SK-MEL-5 (cell line): ENCODE results near the gene SPPL2C. TPM values are rescaled to one million over a fixed set of nuclear protein-coding genes. Genes with fewer than 3 reads are reported as not detected.

ENCODE experiments used
- DNase-seq: peaks from one replicate; pipeline ENCODE4 v3.0.0-alpha.2; 2016; ENCODE audit warnings: low read depth, low spot score
- in situ Hi-C: cut with HindIII; loops from 2 replicates; pipeline ENCODE4 v1.10.0; 2016; ENCODE audit warnings: low sequenced_read_pairs, high pct_unique_total_duplicates, low pct_unique_long_range_greater_than_20kb
- total RNA-seq: library from RNA; depleted of rRNA; stranded (reverse); fragments of >200 nt; shearing (Covaris generic); gene quantifications from 2 replicates; pipeline ENCODE4 v1.2.3, GENCODE V29; 2014; rRNA removed

Gene SPPL2C
- total RNA-seq, 1 experiment from 2014 or later, result not detected

DNA sequence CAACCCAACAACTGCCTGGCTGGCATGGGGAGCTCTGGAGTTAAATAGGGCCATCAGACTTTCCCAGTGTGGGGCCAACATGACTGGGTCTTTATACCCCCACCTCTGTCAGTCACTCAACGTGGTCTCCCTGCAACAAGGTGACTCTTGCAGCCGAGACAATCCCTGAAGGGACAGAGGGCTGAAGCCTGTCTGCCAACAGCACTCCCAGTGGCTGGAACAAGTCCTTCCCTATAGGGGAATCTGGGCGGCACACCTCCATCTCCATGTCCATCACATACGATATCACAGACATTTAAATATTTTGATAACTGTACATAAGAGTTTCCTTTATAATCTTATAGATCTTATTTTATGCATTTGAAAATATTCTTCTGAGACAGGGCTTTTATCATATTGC lies 44.9 kb downstream of the SPPL2C start:
- in situ Hi-C loops, result no loop called here
- peak; percentile 26 for DNase-seq

DNA sequence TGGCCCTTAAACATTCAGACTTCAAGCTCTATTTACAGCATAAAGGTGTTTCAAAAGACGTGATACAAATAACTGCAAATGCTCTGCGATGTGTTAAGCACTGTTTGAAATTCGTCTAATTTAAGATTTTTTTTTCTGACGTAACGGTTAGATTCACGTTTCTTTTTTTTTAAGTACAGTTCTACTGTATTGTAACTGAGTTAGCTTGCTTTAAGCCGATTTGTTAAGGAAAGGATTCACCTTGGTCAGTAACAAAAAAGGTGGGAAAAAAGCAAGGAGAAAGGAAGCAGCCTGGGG lies 49.0 kb downstream of the SPPL2C start:
- in situ Hi-C loops, result no loop called here
- no peak for DNase-seq

- peak; percentile 89 for DNase-seq
- in situ Hi-C loops, result no loop called here
These were observed 49.5 kb downstream of the SPPL2C start, which contains the start of gene MAPT for GRCh38 chr17:45894022-45894784. Gene MAPT, plus strand, starts transcription at chr17:45894554. Its CDS starts 67,784 bp downstream, at chr17:45962338.

DNA sequence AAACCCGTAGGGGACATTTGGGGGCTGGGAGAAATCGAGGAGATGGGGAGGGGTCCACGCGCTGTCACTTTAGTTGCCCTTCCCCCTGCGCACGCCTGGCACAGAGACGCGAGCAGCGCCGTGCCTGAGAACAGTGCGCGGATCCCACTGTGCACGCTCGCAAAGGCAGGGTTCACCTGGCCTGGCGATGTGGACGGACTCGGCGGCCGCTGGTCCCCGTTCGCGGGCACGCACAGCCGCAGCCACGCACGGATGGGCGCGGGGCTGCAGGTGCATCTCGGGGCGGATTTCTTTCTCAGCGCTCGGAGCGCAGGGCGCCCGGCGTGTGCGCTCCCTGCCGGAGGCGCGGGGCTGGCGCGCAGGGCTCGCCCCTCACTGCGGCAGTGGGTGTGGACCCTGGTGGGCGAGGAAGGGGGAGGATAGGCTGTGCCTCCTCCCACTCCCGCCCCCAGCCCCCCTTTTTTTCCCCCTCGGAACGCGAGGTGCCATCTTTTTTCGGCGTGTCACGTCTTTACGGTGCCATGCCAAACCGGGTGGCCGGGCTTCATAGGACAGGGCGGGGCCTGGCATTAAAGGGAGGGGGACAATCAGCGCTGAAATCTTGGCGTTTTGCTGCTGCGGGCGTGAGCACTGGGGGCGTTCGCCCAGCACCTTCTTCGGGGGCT lies 50.8 kb downstream of the SPPL2C start:
- in situ Hi-C loops, result no loop called here
- peak; percentile 20 for DNase-seq

DNA sequence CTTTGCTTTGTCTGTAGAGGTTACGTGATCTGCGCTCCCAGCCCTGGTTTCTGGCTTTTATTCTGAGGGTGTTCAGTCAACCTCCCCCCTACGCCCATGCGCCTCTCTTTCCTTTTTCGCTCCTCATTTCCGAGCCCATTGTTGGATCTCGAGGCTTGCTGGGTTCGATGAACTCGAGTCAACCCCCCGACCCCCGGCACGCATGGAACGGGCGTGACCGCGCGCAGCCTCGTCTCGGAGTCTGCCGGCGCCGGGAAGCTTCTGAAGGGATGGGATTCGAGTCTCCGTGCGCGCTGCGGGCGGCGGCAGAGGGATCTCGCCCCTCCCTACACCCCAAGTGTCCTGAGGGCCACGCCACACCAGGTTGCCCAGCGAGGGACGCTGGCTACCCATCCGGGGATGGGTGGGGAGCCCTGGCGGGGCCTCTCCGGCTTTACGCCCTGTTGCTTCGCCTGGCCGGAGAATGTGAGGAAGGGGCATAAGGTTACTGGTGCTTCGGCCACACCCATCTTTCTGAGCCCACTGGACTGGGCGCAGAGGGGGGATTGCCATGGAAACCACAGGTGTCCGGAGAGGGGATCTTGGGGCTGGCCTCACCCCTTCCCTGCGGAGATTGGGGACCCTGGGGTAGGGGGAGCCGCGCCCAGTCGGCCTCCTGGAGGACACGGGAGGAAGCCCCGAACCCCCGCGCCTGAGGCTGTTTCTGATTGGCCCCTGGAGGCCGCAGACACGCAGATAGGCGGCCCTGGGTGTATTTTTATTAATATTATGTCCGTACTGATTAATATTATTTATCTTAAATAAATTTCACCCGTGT lies 51.5 kb downstream of the SPPL2C start:
- in situ Hi-C loops, result no loop called here

More for the DNA sequence above, 51.5 kb downstream of the SPPL2C start:
- DNase-seq, result no peak

Other genes starting within 250 kb of the SPPL2C start
- 0.27 and 0.48 TPM in 2 replicates for gene CRHR1, start 60.6 kb upstream of the SPPL2C start, total RNA-seq
- 1.9 and 3.7 TPM in 2 replicates for gene MAPT, start 49.7 kb downstream of the SPPL2C start, total RNA-seq
- gene STH, start 154.4 kb downstream of the SPPL2C start, total RNA-seq, result not detected in 2 replicates